Measurements from ENCODE around the gene NHEJ1. TPM values are rescaled to one million over a fixed set of nuclear protein-coding genes. Genes with fewer than 3 reads are reported as not detected.

NHEJ1 gene
- total and polyA plus RNA-seq, 2 of the 13 experiments (the other 11 are each of a cell fraction or from before 2014, with no cell fraction given), result 30.0 to 30.7 TPM

GRCh38 chr2:219160186-219161017 is at the start of gene NHEJ1 (continued):
- TF ChIP-seq ZNF614 (CRISPR knock-in tag; IDR thresholded peaks at IDR 0.05; ENCODE audit: borderline replicate concordance), result peak; percentile 20; the same call in 1 of the 2 replicates
- no peak for TF ChIP-seq NFRKB (IDR thresholded peaks at IDR 0.05)
- TF ChIP-seq THAP8 (CRISPR knock-in tag; IDR thresholded peaks at IDR 0.05; ENCODE audit: borderline replicate concordance), result peak; percentile 98
- TF ChIP-seq HMGXB4 (CRISPR knock-in tag; IDR thresholded peaks at IDR 0.05; ENCODE audit: borderline replicate concordance in 1 of 2, low read depth in 1 of 2), result peak; percentile 91 to 94; a peak in 3 of 4 replicates
- peak; percentile 69 for TF ChIP-seq HDAC2 (CRISPR knock-in tag; IDR thresholded peaks at IDR 0.05)
- no peak for TF ChIP-seq PRDM4 (CRISPR knock-in tag; IDR thresholded peaks at IDR 0.05; ENCODE audit: borderline replicate concordance)
- no peak for TF ChIP-seq ZNF512 (CRISPR knock-in tag; IDR thresholded peaks at IDR 0.05)
- TF ChIP-seq GRHL1 (CRISPR knock-in tag; conservative IDR thresholded peaks at IDR 0.05), result no peak
- TF ChIP-seq HOMEZ (CRISPR knock-in tag; IDR thresholded peaks at IDR 0.05; ENCODE audit: low read depth), result 0 out of 2 replicates have a peak, but pooled peaks have one; percentile 9
- TF ChIP-seq NCOA5 (CRISPR knock-in tag; IDR thresholded peaks at IDR 0.05), result no peak
- TF ChIP-seq ZNF546 (CRISPR knock-in tag; conservative IDR thresholded peaks at IDR 0.05), result no peak
- 0 out of 2 replicates have a peak, but pooled peaks have one; percentile 15 for TF ChIP-seq HNRNPL (IDR thresholded peaks at IDR 0.05; ENCODE audit: low read depth, low read length)
- TF ChIP-seq ZNF550 (CRISPR knock-in tag; IDR thresholded peaks at IDR 0.05; ENCODE audit: borderline replicate concordance), result peak; percentile 92
- TF ChIP-seq BCL6 (CRISPR knock-in tag; IDR thresholded peaks at IDR 0.05), result peak; percentile 59
- no peak for TF ChIP-seq SMARCC2 (IDR thresholded peaks at IDR 0.05)

Measured in HepG2 (cell line).